ENCODE measurements around the gene FGF10. TPM values are rescaled to one million over a fixed set of nuclear protein-coding genes. Genes with fewer than 3 reads are reported as not detected.

The FGF10 gene
- total RNA-seq, 1 experiment from 2014 or later: 0.37 TPM

- no peak for TF ChIP-seq ZNF512 (CRISPR knock-in tag; IDR thresholded peaks at IDR 0.05; ENCODE audit: borderline replicate concordance)
- TF ChIP-seq ETV6 (CRISPR knock-in tag; IDR thresholded peaks at IDR 0.05): no peak
- no peak for TF ChIP-seq ZNF425 (CRISPR knock-in tag; conservative IDR thresholded peaks at IDR 0.05)
- no peak for TF ChIP-seq ZNF263 (CRISPR knock-in tag; IDR thresholded peaks at IDR 0.05; ENCODE audit: low read depth)
- TF ChIP-seq GTF2I (CRISPR knock-in tag; conservative IDR thresholded peaks at IDR 0.05): no peak
- TF ChIP-seq ZBTB21 (CRISPR knock-in tag; IDR thresholded peaks at IDR 0.05; ENCODE audit: borderline replicate concordance): no peak
- no peak for TF ChIP-seq FOXP1 (CRISPR knock-in tag; IDR thresholded peaks at IDR 0.05; ENCODE audit: borderline replicate concordance)
- no peak for TF ChIP-seq MXD4 (CRISPR knock-in tag; IDR thresholded peaks at IDR 0.05; ENCODE audit: borderline replicate concordance)
Measured at GRCh38 chr5:44267909-44268308, 121.3 kb downstream of the FGF10 start (continued).

GRCh38 chr5:44266882-44267576 lies 122.2 kb downstream of the FGF10 start:
- H3K9me3 Mint-ChIP-seq: no peaks in the 10 kb centered on the region
- H3K4me1 Mint-ChIP-seq: peaks cover 24% of the 10 kb centered on the region
- no peak for DNase-seq (ENCODE audit: low spot score)
- no peak overlapping the region for H3K4me3 Mint-ChIP-seq
- no peaks in the 10 kb centered on the region for H3K36me3 Mint-ChIP-seq
- H3K27me3 Mint-ChIP-seq (ENCODE audit: low read depth): no peaks in the 10 kb centered on the region
- ChIA-PET CTCF (no interaction called here), POLR2A (no interaction called here)
- no peak for ATAC-seq
- no peak overlapping the region for H3K27ac Mint-ChIP-seq
- TF ChIP-seq ZNF263 (CRISPR knock-in tag; IDR thresholded peaks at IDR 0.05; ENCODE audit: low read depth): no peak
- TF ChIP-seq ATF1 (CRISPR knock-in tag; IDR thresholded peaks at IDR 0.05): no peak
- TF ChIP-seq IRF2 (CRISPR knock-in tag; IDR thresholded peaks at IDR 0.05; ENCODE audit: borderline replicate concordance, low read depth): no peak
- TF ChIP-seq ZNF317 (CRISPR knock-in tag; IDR thresholded peaks at IDR 0.05; ENCODE audit: borderline replicate concordance, low read depth): no peak
- TF ChIP-seq TCF7 (CRISPR knock-in tag; IDR thresholded peaks at IDR 0.05; ENCODE audit: low read depth): no peak
- TF ChIP-seq SMAD4 (CRISPR knock-in tag; IDR thresholded peaks at IDR 0.05): no peak
- TF ChIP-seq FOXP4 (CRISPR knock-in tag; IDR thresholded peaks at IDR 0.05): no peak
- no peak for TF ChIP-seq OVOL2 (CRISPR knock-in tag; IDR thresholded peaks at IDR 0.05; ENCODE audit: borderline replicate concordance)
- no peak for TF ChIP-seq TEAD4 (CRISPR knock-in tag; IDR thresholded peaks at IDR 0.05)
- no peak for TF ChIP-seq HMGXB4 (CRISPR knock-in tag; IDR thresholded peaks at IDR 0.05)
- TF ChIP-seq FOXP1 (CRISPR knock-in tag; IDR thresholded peaks at IDR 0.05; ENCODE audit: borderline replicate concordance): no peak
- no peak for TF ChIP-seq ZNF232 (CRISPR knock-in tag; IDR thresholded peaks at IDR 0.05)
- no peak for TF ChIP-seq ERG (CRISPR knock-in tag; IDR thresholded peaks at IDR 0.05)
- no peak for TF ChIP-seq ETV6 (CRISPR knock-in tag; IDR thresholded peaks at IDR 0.05)
- no peak for TF ChIP-seq JAZF1 (CRISPR knock-in tag; IDR thresholded peaks at IDR 0.05)
- TF ChIP-seq GRHL2 (CRISPR knock-in tag; IDR thresholded peaks at IDR 0.05; ENCODE audit: insufficient replicate concordance, severe bottlenecking): no peak
- no peak for TF ChIP-seq ELF4 (CRISPR knock-in tag; IDR thresholded peaks at IDR 0.05; ENCODE audit: low read depth)
- no peak for TF ChIP-seq NFYB (CRISPR knock-in tag; conservative IDR thresholded peaks at IDR 0.05; ENCODE audit: low read depth)
- no peak for TF ChIP-seq USF2 (CRISPR knock-in tag; IDR thresholded peaks at IDR 0.05)

All from WTC11 (cell line).